SK-N-MC (cell line): ENCODE results near the gene NHSL1.

Experiments
- DNase-seq: peaks from one replicate; pipeline ENCODE4 v3.0.0-alpha.2; 2011; ENCODE audit warnings: low read depth, low spot score
- H3K27ac ChIP-seq: fragments of 200-600 bp; sonication (generic); 2 replicates; pipeline ENCODE4 v1.5.1; 2016; ENCODE audit warnings: mixed run types
- H3K36me3 ChIP-seq: fragments of 200-600 bp; sonication (generic); 2 replicates; pipeline ENCODE4 v1.6.1; 2017; ENCODE audit warnings: antibody characterized with exemption, low read length, mixed read lengths; ENCODE audit not compliant: insufficient read depth
- H3K4me3 ChIP-seq: fragments of 200-600 bp; sonication (generic); 2 replicates; pipeline ENCODE4 v1.5.1; 2016
- H3K9ac ChIP-seq: fragments of 200-600 bp; sonication (generic); 2 replicates; pipeline ENCODE4 v1.8.0; 2017; ENCODE audit warnings: mixed run types, mixed read lengths; ENCODE audit not compliant: insufficient read length
- H3K9me3 ChIP-seq: fragments of 200-600 bp; sonication (generic); 2 replicates; pipeline ENCODE4 v1.6.1; 2017; ENCODE audit warnings: low read depth, mild to moderate bottlenecking, antibody characterized with exemption, low read length, moderate library complexity, mixed read lengths
- EZH2 ChIP-seq: fragments of 200-600 bp; sonication (generic); IDR thresholded peaks from one replicate; pipeline ENCODE4 v1.6.1; 2017; ENCODE audit warnings: antibody characterized with exemption
- FOXP2 ChIP-seq: optimal IDR thresholded peaks from 2 replicates; pipeline ENCODE3; 2011; ENCODE audit warnings: mild to moderate bottlenecking, moderate library complexity; ENCODE audit not compliant: insufficient read depth; ENCODE audit errors: extremely low read length, control extremely low read depth
- POLR2AphosphoS5 ChIP-seq: IDR thresholded peaks from 2 replicates; pipeline ENCODE4 v1.6.1; 2012; ENCODE audit warnings: mild to moderate bottlenecking, low read depth, low read length, borderline replicate concordance

NHSL1 gene

GRCh38 chr6:138465007-138465645 lies 34.2 kb downstream of the NHSL1 start:
- H3K4me3 ChIP-seq = no peak overlapping the region
- no peak overlapping the region for H3K27ac ChIP-seq
- H3K9ac ChIP-seq = no peak overlapping the region
- TF ChIP-seq POLR2AphosphoS5 = no peak
- TF ChIP-seq EZH2 = no peak
- TF ChIP-seq FOXP2 = no peak
- no peak for DNase-seq
- H3K9me3 ChIP-seq = no peaks in the 10 kb centered on the region
- peaks cover 5% of the 10 kb centered on the region; the same call in 1 of the 2 replicates for H3K36me3 ChIP-seq

- TF ChIP-seq FOXP2 (no peak), EZH2 (no peak), POLR2AphosphoS5 (no peak)
- no peaks in the 10 kb centered on the region for H3K9me3 ChIP-seq
- no peak for DNase-seq
- peaks cover 5% of the 10 kb centered on the region; the same call in 1 of the 2 replicates for H3K36me3 ChIP-seq
- H3K9ac ChIP-seq = no peak overlapping the region
- H3K27ac ChIP-seq = no peak overlapping the region
- H3K4me3 ChIP-seq = no peak overlapping the region
Observed at GRCh38 chr6:138464085-138464484, 35.2 kb downstream of the NHSL1 start.

- TF ChIP-seq EZH2 (no peak), FOXP2 (no peak), POLR2AphosphoS5 (no peak)
- peaks cover 5% of the 10 kb centered on the region; the same call in 1 of the 2 replicates for H3K36me3 ChIP-seq
Observed at GRCh38 chr6:138461647-138462046, 37.6 kb downstream of the NHSL1 start.

GRCh38 chr6:138456401-138456790 lies 42.9 kb downstream of the NHSL1 start:
- no peaks in the 10 kb centered on the region for H3K36me3 ChIP-seq
- H3K9me3 ChIP-seq = no peaks in the 10 kb centered on the region
- no peak overlapping the region for H3K9ac ChIP-seq
- no peak overlapping the region for H3K4me3 ChIP-seq
- TF ChIP-seq FOXP2 (no peak), EZH2 (no peak), POLR2AphosphoS5 (no peak)
- no peak overlapping the region for H3K27ac ChIP-seq
- DNase-seq = no peak

More at GRCh38 chr6:138461647-138462046, 37.6 kb downstream of the NHSL1 start:
- H3K9me3 ChIP-seq = no peaks in the 10 kb centered on the region
- no peak overlapping the region for H3K4me3 ChIP-seq
- no peak for DNase-seq
- no peak overlapping the region for H3K9ac ChIP-seq
- no peak overlapping the region for H3K27ac ChIP-seq

GRCh38 chr6:138455746-138456400 lies 43.4 kb downstream of the NHSL1 start:
- Histone ChIP-seq H3K9me3 (no peaks in the 10 kb centered on the region), H3K36me3 (no peaks in the 10 kb centered on the region), H3K9ac (no peak overlapping the region), H3K27ac (no peak overlapping the region), H3K4me3 (no peak overlapping the region)
- DNase-seq = no peak
- no peak for TF ChIP-seq EZH2
- TF ChIP-seq POLR2AphosphoS5 = no peak

- no peaks in the 10 kb centered on the region for H3K9me3 ChIP-seq
- no peaks in the 10 kb centered on the region for H3K36me3 ChIP-seq
- no peak for DNase-seq
- H3K27ac ChIP-seq = no peak overlapping the region
- TF ChIP-seq POLR2AphosphoS5 (no peak), EZH2 (no peak), FOXP2 (no peak)
- no peak overlapping the region for H3K4me3 ChIP-seq
- H3K9ac ChIP-seq = no peak overlapping the region
Observed at GRCh38 chr6:138454981-138455706, 44.1 kb downstream of the NHSL1 start.

GRCh38 chr6:138451043-138451442 lies 48.3 kb downstream of the NHSL1 start:
- H3K36me3 ChIP-seq = no peaks in the 10 kb centered on the region
- no peak for DNase-seq
- H3K4me3 ChIP-seq = no peak overlapping the region
- H3K9me3 ChIP-seq = no peaks in the 10 kb centered on the region
- TF ChIP-seq POLR2AphosphoS5 (no peak), FOXP2 (no peak), EZH2 (no peak)
- no peak overlapping the region for H3K27ac ChIP-seq
- H3K9ac ChIP-seq = no peak overlapping the region

- no peaks in the 10 kb centered on the region for H3K9me3 ChIP-seq
- TF ChIP-seq POLR2AphosphoS5 (no peak), EZH2 (no peak), FOXP2 (no peak)
- H3K36me3 ChIP-seq = no peaks in the 10 kb centered on the region
- H3K9ac ChIP-seq = no peak overlapping the region
- H3K4me3 ChIP-seq = no peak overlapping the region
- peak overlapping the region; percentile 19; the same call in 1 of the 2 replicates for H3K27ac ChIP-seq
- DNase-seq = no peak
Observed at GRCh38 chr6:138450445-138450844, 48.8 kb downstream of the NHSL1 start.
